GM12891 (cell line): ENCODE results near the gene TENM4.

Experiments used
- POLR2A ChIP-seq: IDR thresholded peaks from 2 replicates; pipeline ENCODE4 v1.6.1; 2011; ENCODE audit warnings: low read depth, low read length, control low read depth
- POLR2AphosphoS5 ChIP-seq: IDR thresholded peaks from 2 replicates; pipeline ENCODE4 v1.6.1; 2011; ENCODE audit warnings: low read depth, low read length, control low read depth

- no peak for TF ChIP-seq POLR2AphosphoS5
- TF ChIP-seq POLR2A, result no peak
Measured at GRCh38 chr11:78815831-78816230, 625.0 kb downstream of the TENM4 start.
